ENCODE data around the gene BRD8. TPM values are rescaled to one million over a fixed set of nuclear protein-coding genes. Genes with fewer than 3 reads are reported as not detected.
A peak's percentile ranks its signal among the peaks of the same experiment; 100 is the strongest.
"Not testable (repeated sequence)": the region's sequence is repeated elsewhere in the genome, so short reads cannot be mapped to it uniquely, and the experiment has no call there.

BRD8 gene, protein sequence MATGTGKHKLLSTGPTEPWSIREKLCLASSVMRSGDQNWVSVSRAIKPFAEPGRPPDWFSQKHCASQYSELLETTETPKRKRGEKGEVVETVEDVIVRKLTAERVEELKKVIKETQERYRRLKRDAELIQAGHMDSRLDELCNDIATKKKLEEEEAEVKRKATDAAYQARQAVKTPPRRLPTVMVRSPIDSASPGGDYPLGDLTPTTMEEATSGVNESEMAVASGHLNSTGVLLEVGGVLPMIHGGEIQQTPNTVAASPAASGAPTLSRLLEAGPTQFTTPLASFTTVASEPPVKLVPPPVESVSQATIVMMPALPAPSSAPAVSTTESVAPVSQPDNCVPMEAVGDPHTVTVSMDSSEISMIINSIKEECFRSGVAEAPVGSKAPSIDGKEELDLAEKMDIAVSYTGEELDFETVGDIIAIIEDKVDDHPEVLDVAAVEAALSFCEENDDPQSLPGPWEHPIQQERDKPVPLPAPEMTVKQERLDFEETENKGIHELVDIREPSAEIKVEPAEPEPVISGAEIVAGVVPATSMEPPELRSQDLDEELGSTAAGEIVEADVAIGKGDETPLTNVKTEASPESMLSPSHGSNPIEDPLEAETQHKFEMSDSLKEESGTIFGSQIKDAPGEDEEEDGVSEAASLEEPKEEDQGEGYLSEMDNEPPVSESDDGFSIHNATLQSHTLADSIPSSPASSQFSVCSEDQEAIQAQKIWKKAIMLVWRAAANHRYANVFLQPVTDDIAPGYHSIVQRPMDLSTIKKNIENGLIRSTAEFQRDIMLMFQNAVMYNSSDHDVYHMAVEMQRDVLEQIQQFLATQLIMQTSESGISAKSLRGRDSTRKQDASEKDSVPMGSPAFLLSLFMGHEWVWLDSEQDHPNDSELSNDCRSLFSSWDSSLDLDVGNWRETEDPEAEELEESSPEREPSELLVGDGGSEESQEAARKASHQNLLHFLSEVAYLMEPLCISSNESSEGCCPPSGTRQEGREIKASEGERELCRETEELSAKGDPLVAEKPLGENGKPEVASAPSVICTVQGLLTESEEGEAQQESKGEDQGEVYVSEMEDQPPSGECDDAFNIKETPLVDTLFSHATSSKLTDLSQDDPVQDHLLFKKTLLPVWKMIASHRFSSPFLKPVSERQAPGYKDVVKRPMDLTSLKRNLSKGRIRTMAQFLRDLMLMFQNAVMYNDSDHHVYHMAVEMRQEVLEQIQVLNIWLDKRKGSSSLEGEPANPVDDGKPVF
- 49.0 TPM for polyA plus RNA-seq (2013, experiment 1 of 2; ENCODE audit: insufficient read length)
- 23.1 TPM for polyA plus RNA-seq (2013, experiment 2 of 2; ENCODE audit: insufficient read length)

GRCh38 chr5:138178516-138179276, at the start of gene BRD8, which contains the start of gene KIF20A:
BRD8 (minus strand) TSS chr5:138178630; CDS start chr5:138178614, 16 bp downstream.
KIF20A (plus strand) TSS chr5:138179112; CDS start chr5:138179681, 569 bp downstream.
- peak; percentile 98 for DNase-seq

- no peak for DNase-seq
Observed at GRCh38 chr5:138226910-138227309, 48.5 kb upstream of the BRD8 start.

- DNase-seq, result no peak
Observed at GRCh38 chr5:138224712-138225111, 46.3 kb upstream of the BRD8 start.

GRCh38 chr5:138223532-138223931, 45.1 kb upstream of the BRD8 start:
- no peak for DNase-seq

DNA sequence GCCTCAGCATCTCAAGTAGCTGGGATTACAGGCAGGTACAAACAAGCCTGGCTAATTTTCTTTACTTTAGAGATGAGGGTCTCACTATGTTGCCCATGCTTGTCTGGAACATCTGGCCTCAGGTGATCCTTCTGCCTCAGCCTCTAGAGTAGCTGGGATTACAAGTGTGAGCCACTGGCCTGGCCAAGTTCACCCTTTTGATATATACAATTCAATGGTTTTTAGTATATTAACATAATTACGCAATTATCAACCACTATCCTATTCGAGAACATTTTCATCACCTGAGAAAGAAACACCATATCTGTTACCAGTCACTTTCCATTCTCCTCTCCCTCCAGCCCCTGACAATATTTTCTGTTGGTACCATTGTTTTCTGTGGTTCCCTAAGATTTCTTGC, 38.4 kb upstream of the BRD8 start:
- no peak for DNase-seq

GRCh38 chr5:138213161-138214029, 35.0 kb upstream of the BRD8 start, which contains the start of gene CDC23:
CDC23 (minus strand) TSS chr5:138213323; CDS start chr5:138213312, 11 bp downstream.
- peak; percentile 99 for DNase-seq

- DNase-seq, result peak; percentile 5
Observed at GRCh38 chr5:138212828-138213160, 34.4 kb upstream of the BRD8 start.

DNA sequence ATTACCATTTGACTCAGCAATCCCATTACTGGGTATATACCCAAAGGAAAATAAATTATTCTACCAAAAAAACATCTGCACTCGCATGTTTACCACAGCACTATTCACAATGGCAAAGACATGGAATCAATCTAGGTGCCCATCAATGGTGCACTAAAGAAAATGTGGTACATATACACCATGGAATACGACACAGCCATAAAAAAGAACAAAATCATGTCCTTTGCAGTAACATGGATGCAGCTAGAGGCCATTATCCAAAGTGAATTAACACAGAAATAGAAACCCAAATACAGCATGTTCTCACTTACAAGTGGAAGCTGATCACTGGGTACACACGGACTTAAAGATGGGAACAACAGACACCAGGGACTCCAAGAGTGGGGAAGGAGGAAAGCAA, 32.6 kb upstream of the BRD8 start:
- DNase-seq, result no peak

GRCh38 chr5:138193859-138194258, 15.4 kb upstream of the BRD8 start:
- DNase-seq, result not testable (repeated sequence)

DNA sequence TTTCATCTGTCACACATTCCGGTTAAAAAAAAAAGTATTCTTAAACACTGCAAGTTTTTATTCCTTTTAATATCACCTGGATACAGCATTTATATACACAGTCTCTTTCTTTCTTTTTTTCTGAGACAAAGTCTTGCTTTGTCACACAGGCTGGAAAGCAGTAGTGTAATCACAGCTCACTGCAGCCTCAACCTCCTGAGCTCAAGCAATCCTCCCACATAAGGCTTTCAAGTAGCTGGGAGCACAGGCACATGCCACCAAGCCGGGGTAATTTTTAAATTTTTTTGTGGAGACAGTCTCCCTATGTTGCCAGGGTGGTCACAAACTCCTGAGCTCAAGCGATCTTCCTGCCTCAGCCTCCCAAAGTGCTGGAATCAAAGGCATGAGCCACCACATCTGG, 14.4 kb upstream of the BRD8 start:
- DNase-seq, result no peak

- no peak for DNase-seq
Observed at GRCh38 chr5:138188626-138189025, 10.2 kb upstream of the BRD8 start.

- DNase-seq, result no peak
Observed at GRCh38 chr5:138186002-138186447, 7.6 kb upstream of the BRD8 start.

- DNase-seq, result no peak
Observed at GRCh38 chr5:138182808-138183207, 4.4 kb upstream of the BRD8 start.

- DNase-seq, result no peak
Observed at GRCh38 chr5:138180841-138181240, 2.4 kb upstream of the BRD8 start.

DNA sequence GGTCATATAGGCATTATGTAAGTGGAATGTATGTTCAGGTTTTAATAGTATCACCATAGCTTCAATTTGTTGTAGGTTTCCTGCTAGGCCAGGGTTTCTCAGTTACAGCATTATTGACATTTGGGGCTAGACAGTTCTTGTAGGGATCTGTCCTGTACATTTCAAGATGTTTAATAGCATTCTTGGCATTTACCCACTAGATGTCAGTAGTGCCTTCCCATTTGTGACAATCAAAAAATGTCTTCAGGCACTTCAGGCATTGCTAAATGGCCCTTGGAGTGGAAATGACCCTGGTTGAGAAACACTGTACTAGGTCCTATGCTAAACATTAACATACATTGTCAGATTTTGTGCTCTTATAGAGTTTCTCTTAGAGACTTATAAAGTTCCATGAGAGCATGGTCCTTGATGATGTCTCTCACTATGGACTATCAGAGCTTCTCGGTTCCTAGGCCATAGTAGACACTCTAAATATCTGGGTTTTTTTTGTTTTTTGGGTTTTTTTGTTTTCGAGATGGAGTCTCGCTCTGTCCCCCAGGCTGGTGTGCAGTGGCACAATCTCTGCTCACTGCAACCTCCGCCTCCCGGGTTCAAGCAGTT, 1.9 kb upstream of the BRD8 start:
- DNase-seq, result peak; percentile 74

DNA sequence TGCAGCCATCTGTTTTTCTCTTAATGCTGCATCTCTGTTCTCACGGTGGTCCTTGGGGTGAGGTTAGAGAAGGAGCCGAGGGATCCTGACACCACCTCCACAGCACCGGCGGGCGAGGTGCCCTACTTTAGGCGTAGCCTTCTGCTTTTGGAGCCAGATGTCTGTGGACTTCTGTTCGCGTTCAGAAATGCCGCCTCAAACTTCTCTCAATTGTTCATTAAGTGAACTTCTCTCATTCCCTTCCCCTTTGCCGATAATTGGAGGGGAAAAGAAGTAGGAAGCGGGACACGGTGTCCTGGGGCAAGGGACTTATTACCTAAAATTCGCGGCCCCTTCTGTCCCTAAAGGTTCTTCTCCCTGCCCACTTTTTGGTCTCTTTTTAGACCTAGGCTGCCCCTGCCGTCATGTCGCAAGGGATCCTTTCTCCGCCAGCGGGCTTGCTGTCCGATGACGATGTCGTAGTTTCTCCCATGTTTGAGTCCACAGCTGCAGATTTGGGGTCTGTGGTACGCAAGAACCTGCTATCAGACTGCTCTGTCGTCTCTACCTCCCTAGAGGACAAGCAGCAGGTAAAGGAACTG, 937 bp upstream of the BRD8 start:
- no peak for DNase-seq

DNA sequence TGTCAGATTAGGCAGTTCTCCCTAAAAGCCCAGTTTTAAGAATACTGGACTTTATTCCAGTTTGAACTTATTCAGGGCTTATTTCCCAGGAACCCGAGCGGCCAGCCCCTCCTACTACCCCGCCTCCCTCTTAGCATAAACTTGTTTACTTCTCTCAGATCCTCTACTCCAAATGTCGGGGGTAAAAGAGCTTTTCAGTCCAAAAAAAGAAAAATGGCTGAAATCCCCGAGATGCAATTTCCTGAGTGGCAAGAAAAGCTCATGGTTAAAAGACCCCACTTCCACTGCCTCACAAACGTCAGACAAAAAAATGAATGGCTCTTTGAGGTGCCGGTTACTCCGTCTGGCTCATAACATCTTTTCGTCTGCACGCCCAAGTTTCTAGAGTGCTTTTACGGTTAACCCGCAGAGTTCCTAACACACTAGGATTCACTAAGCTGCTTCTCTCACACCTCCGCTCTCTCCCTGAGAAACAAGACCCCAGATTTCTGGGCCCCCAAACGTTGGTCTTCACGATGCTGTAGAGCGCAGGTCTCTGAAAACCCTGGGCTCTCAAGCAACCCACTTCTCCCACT, 402 bp downstream of the BRD8 start:
- DNase-seq, result peak; percentile 32

GRCh38 chr5:138170299-138170698, 8.1 kb downstream of the BRD8 start:
- DNase-seq, result no peak

- DNase-seq, result no peak
Observed at GRCh38 chr5:138169124-138169523, 9.3 kb downstream of the BRD8 start.
